ENCODE data around the gene RIMS4.

DNA sequence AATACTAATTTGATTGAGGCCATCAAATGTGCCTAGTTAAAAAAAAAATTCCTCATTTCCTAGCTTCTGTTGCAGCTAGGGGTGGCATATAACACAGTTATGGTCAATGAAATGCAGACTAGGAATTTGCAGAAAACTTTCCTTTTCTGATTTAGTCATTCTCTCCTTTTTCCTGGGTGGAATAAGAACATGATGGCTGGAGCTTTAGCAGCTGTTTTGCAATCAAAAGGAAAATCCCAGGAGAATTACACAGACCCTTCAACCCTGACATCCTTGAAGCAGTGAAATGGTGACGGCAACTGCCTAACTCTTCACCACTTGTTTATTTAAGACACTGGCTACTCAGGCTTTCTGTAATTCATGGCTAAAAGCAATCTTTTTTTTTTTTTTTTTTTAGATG is 23.1 kb upstream of the RIMS4 start:
- TF ChIP-seq, protein P1, sequence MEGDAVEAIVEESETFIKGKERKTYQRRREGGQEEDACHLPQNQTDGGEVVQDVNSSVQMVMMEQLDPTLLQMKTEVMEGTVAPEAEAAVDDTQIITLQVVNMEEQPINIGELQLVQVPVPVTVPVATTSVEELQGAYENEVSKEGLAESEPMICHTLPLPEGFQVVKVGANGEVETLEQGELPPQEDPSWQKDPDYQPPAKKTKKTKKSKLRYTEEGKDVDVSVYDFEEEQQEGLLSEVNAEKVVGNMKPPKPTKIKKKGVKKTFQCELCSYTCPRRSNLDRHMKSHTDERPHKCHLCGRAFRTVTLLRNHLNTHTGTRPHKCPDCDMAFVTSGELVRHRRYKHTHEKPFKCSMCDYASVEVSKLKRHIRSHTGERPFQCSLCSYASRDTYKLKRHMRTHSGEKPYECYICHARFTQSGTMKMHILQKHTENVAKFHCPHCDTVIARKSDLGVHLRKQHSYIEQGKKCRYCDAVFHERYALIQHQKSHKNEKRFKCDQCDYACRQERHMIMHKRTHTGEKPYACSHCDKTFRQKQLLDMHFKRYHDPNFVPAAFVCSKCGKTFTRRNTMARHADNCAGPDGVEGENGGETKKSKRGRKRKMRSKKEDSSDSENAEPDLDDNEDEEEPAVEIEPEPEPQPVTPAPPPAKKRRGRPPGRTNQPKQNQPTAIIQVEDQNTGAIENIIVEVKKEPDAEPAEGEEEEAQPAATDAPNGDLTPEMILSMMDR (IDR thresholded peaks at IDR 0.05; ENCODE audit: low read length), result no peak
- TF ChIP-seq EZH2 (optimal IDR thresholded peaks at IDR 0.05; ENCODE audit: low read depth, low read length) (no peak), EZH2phosphoT487 (IDR thresholded peaks at IDR 0.05; ENCODE audit: low read length) (no peak)

Measured in MM.1S (cell line).